GM21528 (cell line): ENCODE results near the gene LGALS1.

ENCODE experiments used
- ATAC-seq: cut with Tn5 transposase; IDR thresholded peaks from one replicate; pipeline ENCODE4 v1.9.1; 2021; ENCODE audit warnings: mild to moderate bottlenecking, moderate library complexity; ENCODE audit not compliant: unreplicated experiment, low FRiP score

Gene LGALS1

GRCh38 chr22:37660709-37661045 is 14.8 kb upstream of the LGALS1 start:
- no peak for ATAC-seq

- no peak for ATAC-seq
Measured at GRCh38 chr22:37661160-37661924, 14.1 kb upstream of the LGALS1 start.

GRCh38 chr22:37662039-37662438 is 13.4 kb upstream of the LGALS1 start:
- ATAC-seq = no peak

GRCh38 chr22:37663521-37664140 is 11.8 kb upstream of the LGALS1 start:
- ATAC-seq = no peak

GRCh38 chr22:37664249-37665101 is 11.0 kb upstream of the LGALS1 start:
- no peak for ATAC-seq

GRCh38 chr22:37665487-37665886 is 9.9 kb upstream of the LGALS1 start:
- ATAC-seq = no peak

GRCh38 chr22:37669586-37669985 is 5.8 kb upstream of the LGALS1 start:
- ATAC-seq = no peak

GRCh38 chr22:37672206-37672919 is 3.1 kb upstream of the LGALS1 start:
- ATAC-seq = no peak

- ATAC-seq = no peak
Measured at GRCh38 chr22:37672920-37673455, 2.4 kb upstream of the LGALS1 start.

GRCh38 chr22:37674248-37674647 is 1.2 kb upstream of the LGALS1 start:
- ATAC-seq = no peak

- ATAC-seq = peak; percentile 6
Measured at GRCh38 chr22:37675930-37676735, 697 bp downstream of the LGALS1 start.

GRCh38 chr22:37676736-37677492 is 1.5 kb downstream of the LGALS1 start:
- peak; percentile 49 for ATAC-seq

- peak; percentile 22 for ATAC-seq
Measured at GRCh38 chr22:37677493-37677974, 2.1 kb downstream of the LGALS1 start.

- no peak for ATAC-seq
Measured at GRCh38 chr22:37678372-37678771, 2.9 kb downstream of the LGALS1 start.

GRCh38 chr22:37679670-37680069 is 4.2 kb downstream of the LGALS1 start:
- no peak for ATAC-seq

GRCh38 chr22:37680191-37680851 is 4.9 kb downstream of the LGALS1 start:
- ATAC-seq = no peak

- no peak for ATAC-seq
Measured at GRCh38 chr22:37681001-37681424, 5.6 kb downstream of the LGALS1 start.

GRCh38 chr22:37681556-37682049 is 6.2 kb downstream of the LGALS1 start:
- ATAC-seq = no peak
